HG03097 (cell line): ENCODE data around the gene ZNF516.
"Not testable (repeated sequence)": the region's sequence is repeated elsewhere in the genome, so short reads cannot be mapped to it uniquely, and the experiment has no call there.

Experiments used
- ATAC-seq: cut with Tn5 transposase; IDR thresholded peaks from one replicate; pipeline ENCODE4 v1.9.1; 2021; ENCODE audit not compliant: unreplicated experiment, low FRiP score

ZNF516 gene

DNA sequence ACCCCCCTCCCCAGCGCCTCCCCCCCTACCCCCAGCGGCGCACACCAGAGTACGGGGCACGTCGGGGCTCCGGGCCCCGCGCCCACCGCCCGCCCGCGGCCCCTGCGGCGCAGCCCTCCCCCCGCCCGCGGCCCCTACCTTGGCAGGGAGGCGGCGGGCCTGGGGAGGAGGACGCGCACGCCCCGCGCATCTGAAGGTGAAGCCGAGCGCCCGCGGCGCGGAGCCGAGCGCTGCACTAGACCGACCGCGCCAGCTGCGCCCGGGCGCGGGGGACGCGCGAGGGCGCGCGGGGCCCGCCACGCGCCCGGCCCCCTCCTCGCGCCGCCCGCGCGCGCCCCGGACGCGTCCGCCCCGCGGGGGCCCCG is at the start of gene ZNF516:
Gene ZNF516 (minus strand): TSS at position 237 of the 365 bp plus-strand sequence. CDS start 52,188 bp downstream, outside the sequence.
- ATAC-seq, result no peak

DNA sequence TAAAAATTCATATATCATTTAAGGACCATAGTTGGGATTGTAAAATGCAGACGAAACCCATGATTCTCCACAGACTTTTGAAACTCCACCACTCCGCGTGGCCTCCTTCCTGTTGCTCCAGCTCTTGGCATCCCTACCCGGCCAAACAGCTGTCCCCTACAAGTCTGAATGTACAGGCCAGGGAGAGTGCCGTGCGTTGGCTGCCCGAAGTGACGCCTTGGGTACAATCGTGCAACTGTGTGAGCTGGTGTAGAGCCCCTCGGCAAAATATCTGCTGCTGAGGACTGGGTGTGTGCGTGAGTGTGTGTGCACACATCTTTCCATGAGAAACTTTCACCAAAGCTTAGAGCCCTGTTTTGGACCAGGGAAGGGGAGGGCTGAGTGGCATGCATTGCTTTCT is 43.8 kb upstream of the ZNF516 start:
- ATAC-seq, result no peak

DNA sequence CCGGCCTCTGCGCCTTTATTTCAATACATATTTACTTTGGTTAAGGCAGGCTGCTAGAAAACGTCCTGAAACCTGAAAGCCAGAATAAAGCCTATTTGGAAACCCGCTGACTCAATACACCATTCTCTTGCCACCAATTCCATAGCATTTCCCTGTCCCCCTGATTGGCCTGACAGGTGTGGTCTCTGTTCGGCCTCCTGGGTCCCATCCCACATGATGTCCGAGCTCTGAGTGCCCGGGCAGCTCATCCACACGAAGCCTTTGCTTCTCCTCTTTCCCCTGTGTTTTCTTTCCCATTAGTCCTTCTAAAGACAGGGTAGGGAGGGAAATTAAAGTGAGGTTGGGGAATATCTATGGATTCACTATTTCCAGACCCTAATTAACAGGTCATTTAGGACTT is 42.6 kb upstream of the ZNF516 start:
- no peak for ATAC-seq

- ATAC-seq, result not testable (repeated sequence)
These were observed 41.6 kb upstream of the ZNF516 start for GRCh38 chr18:76536593-76536992.

- ATAC-seq, result no peak
These were observed 37.8 kb upstream of the ZNF516 start for GRCh38 chr18:76532875-76533274.

DNA sequence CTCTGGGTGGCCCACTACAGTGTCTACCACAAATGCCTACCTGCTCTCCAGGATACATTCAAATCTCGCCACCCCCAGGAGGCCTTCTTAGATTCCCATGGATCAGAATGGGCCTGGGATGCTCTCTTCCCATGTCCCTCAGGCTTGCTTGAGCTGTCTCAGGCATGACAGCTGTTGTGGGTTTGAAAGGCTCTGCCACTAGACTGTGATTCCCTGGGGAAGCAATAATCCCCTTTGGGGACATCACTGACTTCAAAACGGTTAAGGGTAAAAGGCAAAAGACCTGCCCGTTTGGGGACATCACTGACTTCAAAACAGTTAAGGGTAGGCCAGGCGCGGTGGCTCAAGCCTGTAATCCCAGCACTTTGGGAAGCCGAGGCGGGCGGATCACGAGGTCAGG is 35.8 kb upstream of the ZNF516 start:
- no peak for ATAC-seq

DNA sequence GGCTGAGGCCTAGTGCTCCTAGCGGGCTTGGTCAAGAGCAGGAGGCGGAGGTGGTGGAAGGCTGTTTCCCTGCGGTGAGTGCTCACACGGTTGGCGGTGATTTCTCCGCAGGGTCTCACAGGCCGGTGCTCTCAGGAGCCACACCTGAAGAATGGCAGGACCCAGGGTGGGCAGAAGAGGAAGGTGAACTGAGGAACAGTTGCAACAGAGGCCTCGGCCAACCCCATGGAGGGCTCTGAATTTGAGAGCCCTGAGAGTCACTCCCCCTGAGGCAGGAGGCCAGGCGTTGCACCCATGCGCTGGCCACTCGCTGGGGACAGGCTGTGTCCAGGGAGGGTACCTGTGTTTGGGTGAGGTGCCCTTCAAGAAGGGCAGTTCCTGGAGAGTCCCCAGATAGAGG is 35.3 kb upstream of the ZNF516 start:
- ATAC-seq, result no peak

DNA sequence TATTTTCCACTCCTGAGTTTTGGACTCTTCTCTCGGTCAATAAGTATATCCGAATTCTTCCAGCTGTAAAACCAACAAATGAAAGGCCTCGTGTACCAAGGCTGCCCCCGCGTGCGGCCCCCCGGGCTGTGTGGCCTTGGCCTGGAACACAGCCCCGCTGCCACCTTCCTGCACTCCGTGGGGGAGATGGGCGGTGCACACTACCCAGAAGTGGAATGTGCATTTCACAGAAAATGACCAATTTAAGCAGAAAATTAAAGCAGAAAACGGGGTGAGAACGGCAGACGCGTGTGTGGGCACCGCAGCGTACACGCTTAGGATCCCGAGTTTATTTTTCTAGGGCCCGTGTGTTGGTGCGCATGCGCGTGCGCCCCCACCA is 34.4 kb upstream of the ZNF516 start:
- no peak for ATAC-seq

DNA sequence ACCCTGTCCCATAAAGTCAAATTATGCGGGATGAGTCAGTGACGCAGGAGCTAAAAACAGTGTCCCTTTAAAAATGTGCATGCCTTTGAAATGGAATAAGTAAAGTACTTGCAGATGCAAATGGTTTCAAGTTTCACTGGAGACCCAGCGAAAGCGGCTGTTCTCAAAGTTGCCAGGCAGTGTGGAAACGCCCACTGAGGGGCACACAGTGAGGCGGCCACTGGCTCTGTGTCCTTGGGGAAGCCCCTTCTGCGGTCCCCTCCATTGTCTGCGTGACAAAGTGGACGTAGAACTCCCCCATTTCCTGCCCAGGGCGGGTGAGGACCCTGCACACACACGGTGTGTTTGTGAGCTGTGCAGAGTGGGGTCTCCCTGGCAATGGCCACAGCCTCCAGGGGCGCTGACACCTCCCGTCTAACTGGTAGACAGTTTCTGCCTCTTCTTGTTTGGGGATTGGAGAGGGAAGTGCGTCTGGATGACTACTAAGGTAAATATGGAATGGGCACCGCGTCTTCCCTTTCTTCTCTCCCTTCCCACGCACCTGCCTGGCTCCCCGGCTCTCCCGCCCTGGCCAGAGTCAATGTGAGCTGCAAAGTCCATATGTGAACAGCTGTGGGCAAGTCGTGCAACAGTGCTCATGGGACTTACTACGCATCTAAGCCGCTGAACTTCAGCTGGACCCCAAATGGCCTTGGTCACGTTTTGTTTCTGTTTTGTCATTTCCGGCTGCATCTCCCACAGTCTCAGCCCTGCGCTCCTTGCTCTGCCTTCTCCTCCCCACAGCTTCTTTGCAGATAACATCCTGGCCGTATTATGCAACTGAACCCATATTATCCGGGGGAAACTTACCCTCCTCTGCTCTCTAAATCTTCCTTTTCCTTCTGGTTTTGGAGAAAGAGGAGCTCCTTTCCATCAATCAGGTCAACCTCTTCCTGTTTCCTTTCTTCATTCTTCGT is 33.7 kb upstream of the ZNF516 start:
- ATAC-seq, result no peak

DNA sequence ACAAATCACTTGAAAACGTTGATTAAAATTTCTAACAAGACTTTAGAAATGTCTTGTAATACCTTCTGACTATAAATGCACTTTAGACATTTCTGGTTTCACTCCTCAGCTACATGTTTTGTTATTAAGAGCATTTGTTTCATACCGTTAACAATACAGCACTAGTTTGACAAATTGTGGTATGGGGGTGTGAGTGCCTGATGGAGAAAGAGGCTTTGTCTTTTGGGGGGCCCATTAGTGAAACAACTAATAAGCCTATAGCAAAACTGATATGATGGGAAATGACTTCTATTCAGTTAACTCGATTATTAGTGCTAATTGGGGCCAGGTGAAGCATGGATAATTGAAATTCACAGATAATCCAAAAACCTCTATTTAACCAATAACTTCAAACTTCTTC is 30.9 kb upstream of the ZNF516 start:
- ATAC-seq, result no peak

- no peak for ATAC-seq
These were observed 30.1 kb upstream of the ZNF516 start for GRCh38 chr18:76524900-76525698.

DNA sequence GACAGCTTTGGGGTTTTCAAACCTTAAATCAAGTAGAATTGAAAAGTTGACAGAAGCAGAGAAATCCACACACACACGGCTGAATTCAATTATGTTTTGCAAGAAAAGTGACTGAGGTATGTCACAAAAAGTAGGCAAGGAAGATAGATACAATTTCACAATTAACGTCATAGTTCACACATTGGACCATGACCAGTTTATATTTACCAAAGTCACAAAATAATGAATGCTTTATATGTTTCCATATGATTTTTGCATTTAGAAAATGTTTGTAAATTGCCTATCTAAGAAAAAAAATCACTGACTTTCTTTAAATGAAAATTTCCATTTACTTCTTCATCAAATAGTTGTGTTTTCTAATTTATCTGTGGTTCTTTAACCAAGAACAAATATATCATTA is 29.4 kb upstream of the ZNF516 start:
- no peak for ATAC-seq

GRCh38 chr18:76522551-76522950 is 27.5 kb upstream of the ZNF516 start:
- ATAC-seq, result no peak

- no peak for ATAC-seq
These were observed 27.1 kb upstream of the ZNF516 start for GRCh38 chr18:76522122-76522503.

DNA sequence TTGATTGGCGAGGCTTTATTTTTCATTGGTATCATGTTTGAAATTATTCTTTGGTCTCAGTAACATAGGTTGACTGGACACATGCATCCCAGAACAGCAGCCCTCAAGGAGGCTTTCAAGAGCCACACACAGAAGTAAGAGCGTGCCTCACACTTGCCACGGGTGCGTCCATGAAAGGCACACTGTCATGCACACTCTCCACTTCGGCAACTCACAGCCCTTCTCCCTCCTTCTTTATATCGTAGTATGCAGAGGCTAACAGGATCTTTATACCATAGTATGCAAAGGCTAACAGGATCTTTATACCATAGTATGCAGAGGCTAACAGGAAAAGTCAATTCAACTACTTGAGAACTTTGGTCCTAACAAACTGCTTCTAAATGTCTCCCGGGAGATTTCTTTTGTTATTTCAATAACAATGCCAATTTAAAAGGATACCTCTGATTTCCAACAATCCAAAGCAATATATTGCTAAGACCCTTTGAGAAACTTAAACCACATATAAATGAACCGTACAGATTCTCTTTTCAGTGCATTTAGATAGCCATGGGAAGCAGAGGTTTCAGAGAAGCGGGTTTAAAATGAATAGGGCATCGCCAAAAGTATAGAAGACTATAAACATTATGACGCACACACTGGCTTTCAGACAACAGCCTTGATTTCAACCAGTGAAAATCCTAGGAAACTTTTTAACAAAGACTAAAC is 26.5 kb upstream of the ZNF516 start:
- no peak for ATAC-seq

GRCh38 chr18:76518860-76519538 is 24.0 kb upstream of the ZNF516 start:
- ATAC-seq, result no peak

- ATAC-seq, result no peak
These were observed 23.2 kb upstream of the ZNF516 start for GRCh38 chr18:76518123-76518859.

DNA sequence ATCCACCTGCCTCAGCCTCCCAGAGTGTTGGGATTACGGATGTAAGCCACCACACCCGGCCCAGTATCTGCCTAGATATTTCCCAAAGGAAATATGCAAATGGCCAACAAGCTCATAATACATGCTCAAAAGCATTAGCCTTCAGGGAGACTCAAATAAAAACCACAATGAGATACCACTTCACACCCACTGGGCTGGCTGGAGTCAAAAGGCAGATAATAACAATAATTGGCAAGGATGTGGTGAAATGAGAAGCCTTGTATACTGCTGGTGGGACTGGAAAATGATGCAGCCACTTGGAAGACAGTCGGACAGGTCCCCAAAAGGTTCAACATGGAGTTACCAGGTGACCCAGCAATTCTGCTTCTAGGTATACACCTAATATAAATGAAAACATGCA is 20.5 kb upstream of the ZNF516 start:
- ATAC-seq, result no peak

- no peak for ATAC-seq
These were observed 19.5 kb upstream of the ZNF516 start for GRCh38 chr18:76514573-76514972.

- no peak for ATAC-seq
These were observed 12.9 kb upstream of the ZNF516 start for GRCh38 chr18:76507830-76508385.
